ENCODE measurements around the gene RBM19.
A peak's percentile ranks its signal among the peaks of the same experiment; 100 is the strongest.

The RBM19 gene

GRCh38 chr12:113939867-113940266, 26.3 kb downstream of the RBM19 start:
- Histone ChIP-seq H3K9ac (ENCODE audit: low read length in 2 of 2) (no peak overlapping the region), H3K27ac (ENCODE audit: low read length) (no peak overlapping the region), H3K4me3 (ENCODE audit: low read length in 2 of 2) (no peak overlapping the region), H3K36me3 (ENCODE audit: control insufficient read depth in 2 of 2, insufficient read depth in 2 of 2, low read length in 2 of 2) (peaks cover 36 to 53% of the 10 kb centered on the region in 2 donors), H3K9me3 (ENCODE audit: control insufficient read depth in 2 of 2, low read length in 2 of 2) (no peaks in the 10 kb centered on the region), H3K27me3 (ENCODE audit: control insufficient read depth in 1 of 2, insufficient read depth in 2 of 2, low read length in 2 of 2) (no peaks in the 10 kb centered on the region), H3K4me1 (ENCODE audit: control insufficient read depth, insufficient read depth, low read length) (no peaks in the 10 kb centered on the region)

- Histone ChIP-seq H3K27me3 (ENCODE audit: control insufficient read depth in 1 of 2, insufficient read depth in 2 of 2, low read length in 2 of 2) (no peaks in the 10 kb centered on the region), H3K4me1 (ENCODE audit: control insufficient read depth, insufficient read depth, low read length) (no peaks in the 10 kb centered on the region), H3K4me3 (ENCODE audit: low read length in 2 of 2) (no peak overlapping the region), H3K9me3 (ENCODE audit: control insufficient read depth in 2 of 2, low read length in 2 of 2) (no peaks in the 10 kb centered on the region), H3K27ac (ENCODE audit: low read length) (no peak overlapping the region), H3K36me3 (ENCODE audit: control insufficient read depth in 2 of 2, insufficient read depth in 2 of 2, low read length in 2 of 2) (peaks cover 43 to 59% of the 10 kb centered on the region in 2 donors), H3K9ac (ENCODE audit: low read length in 2 of 2) (no peak overlapping the region)
Measured at GRCh38 chr12:113938471-113938870, 27.7 kb downstream of the RBM19 start.

- no peak overlapping the region for H3K4me3 ChIP-seq (ENCODE audit: low read length in 2 of 2)
- H3K9ac ChIP-seq (ENCODE audit: low read length in 2 of 2), result no peak overlapping the region
- H3K27me3 ChIP-seq (ENCODE audit: control insufficient read depth in 1 of 2, insufficient read depth in 2 of 2, low read length in 2 of 2), result no peaks in the 10 kb centered on the region
- H3K36me3 ChIP-seq (ENCODE audit: control insufficient read depth in 2 of 2, insufficient read depth in 2 of 2, low read length in 2 of 2), result peaks cover 28 to 48% of the 10 kb centered on the region in 2 donors
- H3K27ac ChIP-seq (ENCODE audit: low read length), result no peak overlapping the region
- peaks cover 6% of the 10 kb centered on the region for H3K4me1 ChIP-seq (ENCODE audit: control insufficient read depth, insufficient read depth, low read length)
- no peaks in the 10 kb centered on the region for H3K9me3 ChIP-seq (ENCODE audit: control insufficient read depth in 2 of 2, low read length in 2 of 2)
Measured at GRCh38 chr12:113936460-113936859, 29.7 kb downstream of the RBM19 start.

GRCh38 chr12:113935459-113935858, 30.7 kb downstream of the RBM19 start:
- no peak overlapping the region for H3K4me3 ChIP-seq (ENCODE audit: low read length in 2 of 2)
- H3K27me3 ChIP-seq (ENCODE audit: control insufficient read depth in 1 of 2, insufficient read depth in 2 of 2, low read length in 2 of 2), result no peaks in the 10 kb centered on the region
- no peak overlapping the region for H3K9ac ChIP-seq (ENCODE audit: low read length in 2 of 2)
- peaks cover 23 to 45% of the 10 kb centered on the region in 2 donors for H3K36me3 ChIP-seq (ENCODE audit: control insufficient read depth in 2 of 2, insufficient read depth in 2 of 2, low read length in 2 of 2)
- no peak overlapping the region for H3K27ac ChIP-seq (ENCODE audit: low read length)
- peaks cover 6% of the 10 kb centered on the region for H3K4me1 ChIP-seq (ENCODE audit: control insufficient read depth, insufficient read depth, low read length)
- H3K9me3 ChIP-seq (ENCODE audit: control insufficient read depth in 2 of 2, low read length in 2 of 2), result no peaks in the 10 kb centered on the region

- Histone ChIP-seq H3K4me1 (ENCODE audit: control insufficient read depth, insufficient read depth, low read length) (peaks cover 6% of the 10 kb centered on the region), H3K36me3 (ENCODE audit: control insufficient read depth in 2 of 2, insufficient read depth in 2 of 2, low read length in 2 of 2) (peaks cover 23 to 43% of the 10 kb centered on the region in 2 donors), H3K27ac (ENCODE audit: low read length) (no peak overlapping the region), H3K4me3 (ENCODE audit: low read length in 2 of 2) (no peak overlapping the region), H3K9ac (ENCODE audit: low read length in 2 of 2) (no peak overlapping the region), H3K9me3 (ENCODE audit: control insufficient read depth in 2 of 2, low read length in 2 of 2) (no peaks in the 10 kb centered on the region), H3K27me3 (ENCODE audit: control insufficient read depth in 1 of 2, insufficient read depth in 2 of 2, low read length in 2 of 2) (no peaks in the 10 kb centered on the region)
Measured at GRCh38 chr12:113934946-113935345, 31.2 kb downstream of the RBM19 start.

- no peak overlapping the region for H3K9ac ChIP-seq (ENCODE audit: low read length in 2 of 2)
- no peak overlapping the region for H3K4me3 ChIP-seq (ENCODE audit: low read length in 2 of 2)
- peaks cover 23 to 39% of the 10 kb centered on the region in 2 donors for H3K36me3 ChIP-seq (ENCODE audit: control insufficient read depth in 2 of 2, insufficient read depth in 2 of 2, low read length in 2 of 2)
- no peaks in the 10 kb centered on the region for H3K9me3 ChIP-seq (ENCODE audit: control insufficient read depth in 2 of 2, low read length in 2 of 2)
- no peak overlapping the region for H3K27ac ChIP-seq (ENCODE audit: low read length)
- H3K27me3 ChIP-seq (ENCODE audit: control insufficient read depth in 1 of 2, insufficient read depth in 2 of 2, low read length in 2 of 2), result no peaks in the 10 kb centered on the region
- peaks cover 6% of the 10 kb centered on the region for H3K4me1 ChIP-seq (ENCODE audit: control insufficient read depth, insufficient read depth, low read length)
Measured at GRCh38 chr12:113934060-113934814, 31.9 kb downstream of the RBM19 start.

- Histone ChIP-seq H3K36me3 (ENCODE audit: control insufficient read depth in 2 of 2, insufficient read depth in 2 of 2, low read length in 2 of 2) (peaks cover 21 to 39% of the 10 kb centered on the region in 2 donors), H3K9me3 (ENCODE audit: control insufficient read depth in 2 of 2, low read length in 2 of 2) (no peaks in the 10 kb centered on the region), H3K27me3 (ENCODE audit: control insufficient read depth in 1 of 2, insufficient read depth in 2 of 2, low read length in 2 of 2) (no peaks in the 10 kb centered on the region), H3K27ac (ENCODE audit: low read length) (peak overlapping the region; percentile 31), H3K4me3 (ENCODE audit: low read length in 2 of 2) (no peak overlapping the region), H3K9ac (ENCODE audit: low read length in 2 of 2) (no peak overlapping the region), H3K4me1 (ENCODE audit: control insufficient read depth, insufficient read depth, low read length) (peaks cover 6% of the 10 kb centered on the region)
Measured at GRCh38 chr12:113933201-113933786, 32.8 kb downstream of the RBM19 start.

- no peaks in the 10 kb centered on the region for H3K27me3 ChIP-seq (ENCODE audit: control insufficient read depth in 1 of 2, insufficient read depth in 2 of 2, low read length in 2 of 2)
- H3K36me3 ChIP-seq (ENCODE audit: control insufficient read depth in 2 of 2, insufficient read depth in 2 of 2, low read length in 2 of 2), result peaks cover 15 to 33% of the 10 kb centered on the region in 2 donors
- H3K4me3 ChIP-seq (ENCODE audit: low read length in 2 of 2), result no peak overlapping the region
- no peaks in the 10 kb centered on the region for H3K9me3 ChIP-seq (ENCODE audit: control insufficient read depth in 2 of 2, low read length in 2 of 2)
- no peak overlapping the region for H3K9ac ChIP-seq (ENCODE audit: low read length in 2 of 2)
- H3K27ac ChIP-seq (ENCODE audit: low read length), result peak overlapping the region; percentile 31
- peaks cover 6% of the 10 kb centered on the region for H3K4me1 ChIP-seq (ENCODE audit: control insufficient read depth, insufficient read depth, low read length)
Measured at GRCh38 chr12:113932381-113933196, 33.5 kb downstream of the RBM19 start.

- Histone ChIP-seq H3K4me3 (ENCODE audit: low read length in 2 of 2) (no peak overlapping the region), H3K36me3 (ENCODE audit: control insufficient read depth in 2 of 2, insufficient read depth in 2 of 2, low read length in 2 of 2) (peaks cover 15 to 30% of the 10 kb centered on the region in 2 donors), H3K9me3 (ENCODE audit: control insufficient read depth in 2 of 2, low read length in 2 of 2) (no peaks in the 10 kb centered on the region), H3K9ac (ENCODE audit: low read length in 2 of 2) (no peak overlapping the region), H3K4me1 (ENCODE audit: control insufficient read depth, insufficient read depth, low read length) (peaks cover 6% of the 10 kb centered on the region), H3K27ac (ENCODE audit: low read length) (no peak overlapping the region), H3K27me3 (ENCODE audit: control insufficient read depth in 1 of 2, insufficient read depth in 2 of 2, low read length in 2 of 2) (no peaks in the 10 kb centered on the region)
Measured at GRCh38 chr12:113931517-113931916, 34.6 kb downstream of the RBM19 start.

- Histone ChIP-seq H3K9ac (ENCODE audit: low read length in 2 of 2) (no peak overlapping the region), H3K27me3 (ENCODE audit: control insufficient read depth in 1 of 2, insufficient read depth in 2 of 2, low read length in 2 of 2) (no peaks in the 10 kb centered on the region), H3K36me3 (ENCODE audit: control insufficient read depth in 2 of 2, insufficient read depth in 2 of 2, low read length in 2 of 2) (peaks cover 23 to 38% of the 10 kb centered on the region in 2 donors), H3K9me3 (ENCODE audit: control insufficient read depth in 2 of 2, low read length in 2 of 2) (no peaks in the 10 kb centered on the region), H3K27ac (ENCODE audit: low read length) (no peak overlapping the region), H3K4me1 (ENCODE audit: control insufficient read depth, insufficient read depth, low read length) (peaks cover 6% of the 10 kb centered on the region), H3K4me3 (ENCODE audit: low read length in 2 of 2) (no peak overlapping the region)
Measured at GRCh38 chr12:113930249-113930648, 35.9 kb downstream of the RBM19 start.
